SK-N-SH (cell line): Measurements from ENCODE around the gene MYH6.

Experiments used
- RXRA ChIP-seq: IDR thresholded peaks from 2 replicates; pipeline ENCODE4 v1.4.0; 2012; ENCODE audit warnings: low read depth, mild to moderate bottlenecking, borderline replicate concordance
- YY1 ChIP-seq: IDR thresholded peaks from 2 replicates; pipeline ENCODE4 v1.4.0; 2012; ENCODE audit warnings: low read depth, mild to moderate bottlenecking

GRCh38 chr14:23399591-23399990 is 8.5 kb downstream of the MYH6 start:
- no peak for TF ChIP-seq YY1
- no peak for TF ChIP-seq RXRA
